NB4 (cell line): ENCODE results near the gene LAMB3.

Experiments
- MYC ChIP-seq: IDR thresholded peaks from 2 replicates; pipeline ENCODE4 v1.6.1; 2011; ENCODE audit warnings: low read depth, low read length
- POLR2A ChIP-seq: IDR thresholded peaks from 2 replicates; pipeline ENCODE4 v1.6.1; 2011; ENCODE audit warnings: mild to moderate bottlenecking; ENCODE audit not compliant: insufficient read length; ENCODE audit errors: extremely low read depth
- TF ChIP-seq, protein P1 (sequence below): IDR thresholded peaks from one replicate; pipeline ENCODE4 v1.5.1; 2012; ENCODE audit warnings: low read depth, low read length
- TF ChIP-seq, protein P2 (sequence below): IDR thresholded peaks from 2 replicates; pipeline ENCODE4 v1.6.1; 2011; ENCODE audit warnings: low read depth, low read length

DNA sequence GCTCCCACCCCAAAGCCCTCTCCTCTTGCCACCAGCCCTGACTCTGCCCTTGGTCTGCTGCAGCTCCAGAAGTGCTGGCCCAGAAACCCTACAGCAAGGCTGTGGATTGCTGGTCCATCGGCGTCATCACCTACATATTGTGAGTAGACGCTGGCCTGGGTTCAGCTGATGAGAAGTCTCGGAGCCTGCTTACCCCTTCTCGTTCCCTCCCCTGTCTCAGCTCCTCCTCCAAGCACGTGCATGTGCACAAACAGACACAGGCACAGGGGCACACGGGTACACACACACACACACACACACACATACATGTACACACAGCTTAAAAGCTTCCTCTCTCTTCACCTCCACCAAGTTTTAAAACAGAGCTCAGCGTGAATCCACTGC, 44.4 kb downstream of the LAMB3 start:
- TF ChIP-seq, protein P1, sequence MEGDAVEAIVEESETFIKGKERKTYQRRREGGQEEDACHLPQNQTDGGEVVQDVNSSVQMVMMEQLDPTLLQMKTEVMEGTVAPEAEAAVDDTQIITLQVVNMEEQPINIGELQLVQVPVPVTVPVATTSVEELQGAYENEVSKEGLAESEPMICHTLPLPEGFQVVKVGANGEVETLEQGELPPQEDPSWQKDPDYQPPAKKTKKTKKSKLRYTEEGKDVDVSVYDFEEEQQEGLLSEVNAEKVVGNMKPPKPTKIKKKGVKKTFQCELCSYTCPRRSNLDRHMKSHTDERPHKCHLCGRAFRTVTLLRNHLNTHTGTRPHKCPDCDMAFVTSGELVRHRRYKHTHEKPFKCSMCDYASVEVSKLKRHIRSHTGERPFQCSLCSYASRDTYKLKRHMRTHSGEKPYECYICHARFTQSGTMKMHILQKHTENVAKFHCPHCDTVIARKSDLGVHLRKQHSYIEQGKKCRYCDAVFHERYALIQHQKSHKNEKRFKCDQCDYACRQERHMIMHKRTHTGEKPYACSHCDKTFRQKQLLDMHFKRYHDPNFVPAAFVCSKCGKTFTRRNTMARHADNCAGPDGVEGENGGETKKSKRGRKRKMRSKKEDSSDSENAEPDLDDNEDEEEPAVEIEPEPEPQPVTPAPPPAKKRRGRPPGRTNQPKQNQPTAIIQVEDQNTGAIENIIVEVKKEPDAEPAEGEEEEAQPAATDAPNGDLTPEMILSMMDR: no peak
- TF ChIP-seq, protein P2, sequence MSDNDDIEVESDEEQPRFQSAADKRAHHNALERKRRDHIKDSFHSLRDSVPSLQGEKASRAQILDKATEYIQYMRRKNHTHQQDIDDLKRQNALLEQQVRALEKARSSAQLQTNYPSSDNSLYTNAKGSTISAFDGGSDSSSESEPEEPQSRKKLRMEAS: no peak
- TF ChIP-seq POLR2A: no peak
- no peak for TF ChIP-seq MYC
